B cell (primary cell): ENCODE data around the gene NAPB. TPM values are rescaled to one million over a fixed set of nuclear protein-coding genes. Genes with fewer than 3 reads are reported as not detected.
"Not testable (repeated sequence)": the region's sequence is repeated elsewhere in the genome, so short reads cannot be mapped to it uniquely, and the experiment has no call there.

Source experiments
- ATAC-seq: fragments of 200-7000 bp; cut with Tn5 transposase; one replicate; pipeline ENCODE4 v1.10.0; 2021; ENCODE audit warnings: low read depth, mild to moderate bottlenecking, moderate number of reproducible peaks, moderate library complexity
- CTCF ChIA-PET: fragments of 350-600 bp; sonication (Branson Sonifier 250); formaldehyde crosslinking; loops from one replicate; lab custom pipeline; 2021; ENCODE audit warnings: antibody characterized with exemption, inconsistent platforms; lab: Charles Lee
- POLR2A ChIA-PET: fragments of 350-600 bp; sonication (Branson Sonifier 250); formaldehyde crosslinking; loops from one replicate; lab custom pipeline; 2021; ENCODE audit warnings: antibody characterized with exemption; lab: Charles Lee
- DNase-seq: peaks from one replicate; pipeline ENCODE4 v3.0.0; 2013
- H2AFZ ChIP-seq: 2 replicates; pipeline ENCODE4 v1.6.1; 2012; ENCODE audit warnings: mild to moderate bottlenecking, low read depth, low read length; ENCODE audit not compliant: insufficient read depth, poor library complexity, severe bottlenecking
- H3K27ac ChIP-seq, 2 donors: 1 replicate in 1 of 2; 2 replicates in 1 of 2; pipeline ENCODE4 v1.5.1; 2012 to 2013; ENCODE audit warnings: low read length in 2 of 2, mild to moderate bottlenecking in 2 of 2, moderate library complexity in 1 of 2
- H3K27me3 ChIP-seq, 4 experiments: fragments of 200-600 bp in 1 of 4; sonication (generic) in 1 of 4; replicated peaks in 1 of 4; 1 replicate in 2 of 4; 2 replicates in 2 of 4; pipeline versions ENCODE4 v1.6.1 to v1.7.0; 2013 to 2016; ENCODE audit warnings: low read length in 3 of 4, mild to moderate bottlenecking in 2 of 4, mixed read lengths in 1 of 4, moderate library complexity in 1 of 4; ENCODE audit not compliant: insufficient read depth in 4 of 4, control insufficient read depth in 3 of 4; ENCODE audit errors: control extremely low read depth in 1 of 4
- H3K36me3 ChIP-seq, 2 experiments: replicated peaks in 1 of 2; 1 replicate in 1 of 2; 2 replicates in 1 of 2; pipeline versions ENCODE4 v1.6.1 to v1.7.1; 2013; ENCODE audit warnings: low read length in 1 of 2; ENCODE audit not compliant: insufficient read depth in 2 of 2, control insufficient read depth in 1 of 2; ENCODE audit errors: control extremely low read depth in 1 of 2, extremely low read depth in 1 of 2
- H3K4me1 ChIP-seq, 2 donors: fragments of 200-600 bp in 1 of 2; sonication (generic) in 1 of 2; 1 replicate in 1 of 2; 2 replicates in 1 of 2; pipeline versions ENCODE4 v1.5.1 to v1.6.1; 2013 to 2017; ENCODE audit warnings: low read length in 2 of 2; ENCODE audit not compliant: control insufficient read depth in 2 of 2, insufficient read depth in 2 of 2
- H3K4me2 ChIP-seq: replicated peaks from 2 replicates; pipeline ENCODE3; 2012; ENCODE audit warnings: mild to moderate bottlenecking, low read depth, low read length; ENCODE audit not compliant: poor library complexity, severe bottlenecking
- H3K4me3 ChIP-seq, 5 experiments: fragments of 200-600 bp in 1 of 5; sonication (generic) in 1 of 5; 1 replicate in 3 of 5; 2 replicates in 2 of 5; pipeline versions ENCODE4 v1.5.1 to v1.7.0; 2011 to 2016; ENCODE audit warnings: low read length in 4 of 5, mild to moderate bottlenecking in 4 of 5, low read depth in 2 of 5, control low read depth in 1 of 5, moderate library complexity in 1 of 5; ENCODE audit not compliant: insufficient read depth in 1 of 5; ENCODE audit errors: control extremely low read depth in 1 of 5, extremely low read depth in 1 of 5
- H3K79me2 ChIP-seq: fragments of 200-600 bp; sonication (generic); one replicate; pipeline ENCODE4 v1.6.0; 2016; ENCODE audit warnings: low read length; ENCODE audit not compliant: control insufficient read depth, insufficient read depth
- H3K9ac ChIP-seq: fragments of 200-600 bp; sonication (generic); 2 replicates; pipeline ENCODE4 v1.6.1; 2017; ENCODE audit warnings: mild to moderate bottlenecking, low read length, moderate library complexity
- H3K9me3 ChIP-seq, 3 donors: one replicate each; pipeline versions ENCODE4 v1.6.1 to v1.7.1; 2013; ENCODE audit warnings: low read length in 2 of 3; ENCODE audit not compliant: control insufficient read depth in 2 of 3, insufficient read depth in 1 of 3; ENCODE audit errors: control extremely low read depth in 1 of 3
- H4K20me1 ChIP-seq: 2 replicates; pipeline ENCODE4 v1.6.0; 2012; ENCODE audit warnings: mild to moderate bottlenecking, low read length; ENCODE audit not compliant: insufficient read depth, control insufficient read depth, poor library complexity, severe bottlenecking
- H3K27ac Mint-ChIP-seq: one replicate; pipeline ENCODE4 v1.8.0; 2021; ENCODE audit warnings: mixed read lengths
- H3K27me3 Mint-ChIP-seq: one replicate; pipeline ENCODE4 v1.8.0; 2021; ENCODE audit warnings: mixed read lengths
- H3K4me1 Mint-ChIP-seq: one replicate; pipeline ENCODE4 v1.8.0; 2021; ENCODE audit warnings: mixed read lengths
- H3K4me3 Mint-ChIP-seq: one replicate; pipeline ENCODE4 v1.8.0; 2021; ENCODE audit warnings: mixed read lengths
- H3K9me3 Mint-ChIP-seq: one replicate; pipeline ENCODE4 v1.8.0; 2022; ENCODE audit warnings: mixed read lengths; ENCODE audit not compliant: insufficient read depth
- EZH2 ChIP-seq: IDR thresholded peaks from 2 replicates; pipeline ENCODE4 v1.6.1; 2012; ENCODE audit warnings: borderline replicate concordance, low read depth, mild to moderate bottlenecking, moderate library complexity, low read length; ENCODE audit not compliant: insufficient read depth, poor library complexity, severe bottlenecking
- WGBS: methylation state at CpG from one replicate; pipeline ENCODE4 v1.1.5; 2013; ENCODE audit warnings: missing lambda C conversion rate; ENCODE audit not compliant: insufficient coverage; 5-methylcytosine and 5-hydroxymethylcytosine counted together
- intact Hi-C: fragments of 100-400 bp; cut with micrococcal nuclease; formaldehyde crosslinking; loops from one replicate; pipeline ENCODE4 v1.10.0; 2022
- polyA plus RNA-seq: library from polyadenylated mRNA; depleted of rRNA; stranded (reverse); fragments of >200 nt; gene quantifications from 2 replicates; pipeline ENCODE4 v1.2.3, GENCODE V29; 2012
- total RNA-seq, 2 donors: library from RNA; stranded (reverse); fragments of 120-200 nt in 1 of 2; gene quantifications; 1 replicate in 1 of 2; 2 replicates in 1 of 2; pipeline versions ENCODE4 v1.2.3 to v1.2.4, GENCODE V29; 2013 to 2022
- TF ChIP-seq, protein P1 (sequence below): fragments of 200-600 bp; IDR thresholded peaks from one replicate; pipeline ENCODE4 v1.8.0; 2022; ENCODE audit warnings: antibody characterized with exemption, mild to moderate bottlenecking

Gene NAPB
- total and polyA plus RNA-seq, 2 donors (not counting 1 experiment from before 2014, with no cell fraction given), result 4.1 to 13.0 TPM

- Mint-ChIP-seq H3K9me3 (no peaks in the 10 kb centered on the region), H3K4me1 (peaks cover 29% of the 10 kb centered on the region), H3K4me3 (peak overlapping the region; percentile 97), H3K27ac (peak overlapping the region; percentile 99), H3K27me3 (no peaks in the 10 kb centered on the region)
- Histone ChIP-seq H3K4me1 (peaks cover 19 to 23% of the 10 kb centered on the region in 2 donors), H3K36me3 (peaks cover under 1 to 2% of the 10 kb centered on the region in 2 experiments), H3K9me3 (no peaks in the 10 kb centered on the region), H3K4me3 (peak overlapping the region; percentile 82 to 96 (median 84)), H3K4me2 (peak overlapping the region; percentile 77), H3K79me2 (peaks cover 39% of the 10 kb centered on the region), H3K27ac (peak overlapping the region; percentile 96 to 98), H3K9ac (peak overlapping the region; percentile 92), H3K27me3 (no peaks in the 10 kb centered on the region), H4K20me1 (peaks cover 4% of the 10 kb centered on the region), H2AFZ (peak overlapping the region; percentile 82)
- intact Hi-C loops, result loop anchor here (1.0 to 5.0 kb wide), 3 partner anchors 9 to 258 kb away; partner anchors contain the start of genes CST9 and GZF1
- POLR2A ChIA-PET, result interaction anchor here (0.6 to 2.6 kb wide), 8 partner anchors 9 to 1846 kb away, joined by 4 to 30 read pairs (median 6); partner anchors contain the start of genes ENTPD6, GZF1 and NAPB
- WGBS, result 12% methylated on average over 17 of the region's 23 CpGs
- TF ChIP-seq EZH2, result no peak
- TF ChIP-seq, protein P1, sequence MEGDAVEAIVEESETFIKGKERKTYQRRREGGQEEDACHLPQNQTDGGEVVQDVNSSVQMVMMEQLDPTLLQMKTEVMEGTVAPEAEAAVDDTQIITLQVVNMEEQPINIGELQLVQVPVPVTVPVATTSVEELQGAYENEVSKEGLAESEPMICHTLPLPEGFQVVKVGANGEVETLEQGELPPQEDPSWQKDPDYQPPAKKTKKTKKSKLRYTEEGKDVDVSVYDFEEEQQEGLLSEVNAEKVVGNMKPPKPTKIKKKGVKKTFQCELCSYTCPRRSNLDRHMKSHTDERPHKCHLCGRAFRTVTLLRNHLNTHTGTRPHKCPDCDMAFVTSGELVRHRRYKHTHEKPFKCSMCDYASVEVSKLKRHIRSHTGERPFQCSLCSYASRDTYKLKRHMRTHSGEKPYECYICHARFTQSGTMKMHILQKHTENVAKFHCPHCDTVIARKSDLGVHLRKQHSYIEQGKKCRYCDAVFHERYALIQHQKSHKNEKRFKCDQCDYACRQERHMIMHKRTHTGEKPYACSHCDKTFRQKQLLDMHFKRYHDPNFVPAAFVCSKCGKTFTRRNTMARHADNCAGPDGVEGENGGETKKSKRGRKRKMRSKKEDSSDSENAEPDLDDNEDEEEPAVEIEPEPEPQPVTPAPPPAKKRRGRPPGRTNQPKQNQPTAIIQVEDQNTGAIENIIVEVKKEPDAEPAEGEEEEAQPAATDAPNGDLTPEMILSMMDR, result peak; percentile 78
- ATAC-seq, result peak; percentile 44
- DNase-seq, result no peak
- CTCF ChIA-PET, result interaction anchor here (1.0 to 3.3 kb wide), 13 partner anchors 9 to 97 kb away, joined by 3 to 36 read pairs (median 9); partner anchors contain the start of gene NAPB
Measured at GRCh38 chr20:23349338-23350195, 71.7 kb downstream of the NAPB start.

DNA sequence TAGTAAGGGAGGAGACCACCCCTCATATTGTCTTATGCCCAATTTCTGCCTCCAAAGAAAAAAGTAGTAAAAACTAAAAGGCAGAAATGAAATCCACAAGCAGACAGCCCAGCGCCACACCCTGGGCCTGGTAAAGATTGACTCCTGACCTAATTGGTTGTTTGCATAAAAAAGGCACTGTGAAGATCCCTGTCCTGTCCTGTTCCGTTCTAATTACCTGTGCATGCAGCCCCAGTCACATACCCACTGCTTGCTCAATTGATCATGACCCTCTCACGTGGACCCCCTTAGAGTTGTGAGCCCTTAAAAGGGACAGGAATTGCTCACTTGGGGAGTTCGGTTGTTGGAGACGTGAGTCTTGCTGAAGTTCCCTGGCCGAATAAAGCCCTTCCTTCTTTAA lies 72.8 kb downstream of the NAPB start:
- H3K36me3 ChIP-seq, H3K9ac ChIP-seq, H3K9me3 Mint-ChIP-seq, ATAC-seq, H3K27me3 ChIP-seq, H3K4me2 ChIP-seq, H2AFZ ChIP-seq, H3K9me3 ChIP-seq, H4K20me1 ChIP-seq, DNase-seq, H3K4me3 Mint-ChIP-seq, H3K4me3 ChIP-seq, H3K27me3 Mint-ChIP-seq: not testable (repeated sequence)
- intact Hi-C loops, result loop anchor here (2.0 to 5.0 kb wide), 2 partner anchors 14 to 259 kb away; partner anchors contain the start of genes CST9 and GZF1
- peak overlapping the region in 1 of 2 donors; percentile 96 for H3K27ac ChIP-seq
- ChIA-PET POLR2A (interaction anchor here (2.3 kb wide), 1 partner anchor 73 kb away, joined by 18 read pairs; the partner anchor contains the start of gene NAPB), CTCF (interaction anchor here (1.7 to 3.3 kb wide), 6 partner anchors 8 to 98 kb away, joined by 5 to 36 read pairs (median 12); partner anchors contain the start of gene NAPB)
- H3K79me2 ChIP-seq, result peaks cover 28% of the 10 kb centered on the region
- Mint-ChIP-seq H3K27ac (peak overlapping the region; percentile 41), H3K4me1 (peaks cover 28% of the 10 kb centered on the region)
- WGBS, result 81% methylated on average over 6 of the region's 6 CpGs
- peaks cover 19 to 23% of the 10 kb centered on the region in 2 donors for H3K4me1 ChIP-seq
